ENCODE results near the gene NLRP14.

DNA sequence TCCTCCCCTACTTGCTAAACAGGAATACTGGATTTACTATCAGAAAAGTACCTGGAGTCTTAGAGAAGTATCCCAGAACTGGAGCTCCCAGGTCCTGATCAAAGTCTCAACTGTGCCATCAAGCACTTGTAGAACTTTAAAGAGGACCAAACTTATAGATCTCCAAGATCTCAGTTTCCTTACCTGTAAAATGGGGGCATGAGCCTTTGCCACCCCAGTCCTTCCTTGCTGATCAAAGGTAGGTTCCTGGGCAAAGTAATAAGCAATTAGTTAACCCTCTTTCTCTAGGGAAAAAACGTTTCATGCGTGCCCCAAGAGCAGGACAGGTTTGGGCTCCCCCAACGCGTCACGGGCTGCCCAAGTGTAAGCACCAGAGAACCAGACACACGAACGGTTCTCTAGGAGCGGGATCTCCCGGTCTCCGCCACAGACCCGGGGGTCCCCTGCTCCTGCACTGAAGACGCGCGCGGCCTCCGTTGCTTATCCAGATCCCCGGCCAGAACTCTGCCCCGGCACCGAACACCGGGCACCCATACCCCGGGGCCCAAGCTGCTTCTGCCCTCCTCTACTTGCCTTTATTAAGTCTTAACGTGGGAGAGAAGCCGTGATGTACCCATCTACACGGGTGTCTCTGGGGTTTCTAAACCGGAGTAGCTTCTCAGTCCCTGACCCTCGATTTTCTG lies 638 bp upstream of the NLRP14 start:
- TF ChIP-seq EZH2 (IDR thresholded peaks at IDR 0.05; ENCODE audit: low read length, unreplicated experiment) (no peak), EZH2phosphoT487 (IDR thresholded peaks at IDR 0.05; ENCODE audit: borderline replicate concordance, low read length) (no peak)
- TF ChIP-seq, protein P1, sequence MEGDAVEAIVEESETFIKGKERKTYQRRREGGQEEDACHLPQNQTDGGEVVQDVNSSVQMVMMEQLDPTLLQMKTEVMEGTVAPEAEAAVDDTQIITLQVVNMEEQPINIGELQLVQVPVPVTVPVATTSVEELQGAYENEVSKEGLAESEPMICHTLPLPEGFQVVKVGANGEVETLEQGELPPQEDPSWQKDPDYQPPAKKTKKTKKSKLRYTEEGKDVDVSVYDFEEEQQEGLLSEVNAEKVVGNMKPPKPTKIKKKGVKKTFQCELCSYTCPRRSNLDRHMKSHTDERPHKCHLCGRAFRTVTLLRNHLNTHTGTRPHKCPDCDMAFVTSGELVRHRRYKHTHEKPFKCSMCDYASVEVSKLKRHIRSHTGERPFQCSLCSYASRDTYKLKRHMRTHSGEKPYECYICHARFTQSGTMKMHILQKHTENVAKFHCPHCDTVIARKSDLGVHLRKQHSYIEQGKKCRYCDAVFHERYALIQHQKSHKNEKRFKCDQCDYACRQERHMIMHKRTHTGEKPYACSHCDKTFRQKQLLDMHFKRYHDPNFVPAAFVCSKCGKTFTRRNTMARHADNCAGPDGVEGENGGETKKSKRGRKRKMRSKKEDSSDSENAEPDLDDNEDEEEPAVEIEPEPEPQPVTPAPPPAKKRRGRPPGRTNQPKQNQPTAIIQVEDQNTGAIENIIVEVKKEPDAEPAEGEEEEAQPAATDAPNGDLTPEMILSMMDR (conservative IDR thresholded peaks at IDR 0.05; ENCODE audit: low read depth, low read length): no peak
